HEK293 (cell line): ENCODE results near the gene VAV2.

Experiments
- CTCF ChIP-seq: fragments of 450-650 bp; formaldehyde crosslinking; IDR thresholded peaks from 2 replicates; pipeline ENCODE4 v1.5.1; 2016; ENCODE audit warnings: missing biosample characterization, missing genetic modification characterization
- GLI4 ChIP-seq: fragments of 450-650 bp; formaldehyde crosslinking; IDR thresholded peaks from 2 replicates; pipeline ENCODE4 v1.5.1; 2016; ENCODE audit warnings: missing biosample characterization, missing genetic modification characterization
- REST ChIP-seq: fragments of 450-650 bp; formaldehyde crosslinking; IDR thresholded peaks from 2 replicates; pipeline ENCODE4 v1.5.1; 2016; ENCODE audit warnings: missing biosample characterization, missing genetic modification characterization
- SALL2 ChIP-seq: fragments of 450-650 bp; formaldehyde crosslinking; IDR thresholded peaks from 2 replicates; pipeline ENCODE4 v1.5.0; 2017; ENCODE audit warnings: missing biosample characterization, mild to moderate bottlenecking, missing genetic modification characterization, borderline replicate concordance
- ZNF138 ChIP-seq: fragments of 450-650 bp; formaldehyde crosslinking; IDR thresholded peaks from 2 replicates; pipeline ENCODE4 v1.5.1; 2016; ENCODE audit warnings: missing biosample characterization, missing genetic modification characterization, borderline replicate concordance
- ZNF157 ChIP-seq: fragments of 450-650 bp; formaldehyde crosslinking; IDR thresholded peaks from 2 replicates; pipeline ENCODE4 v1.5.1; 2016; ENCODE audit warnings: missing biosample characterization, missing genetic modification characterization
- ZNF18 ChIP-seq: fragments of 450-650 bp; formaldehyde crosslinking; IDR thresholded peaks from 2 replicates; pipeline ENCODE4 v1.5.1; 2016; ENCODE audit warnings: missing biosample characterization, missing genetic modification characterization
- ZNF211 ChIP-seq: fragments of 450-650 bp; formaldehyde crosslinking; IDR thresholded peaks from 2 replicates; pipeline ENCODE4 v1.5.1; 2016; ENCODE audit warnings: low read depth, missing biosample characterization, missing genetic modification characterization
- ZNF274 ChIP-seq, 2 experiments: fragments of 200-500 bp in 1 of 2; fragments of 450-650 bp in 1 of 2; sonication (Bioruptor generic) in 1 of 2; formaldehyde crosslinking in 1 of 2; IDR thresholded peaks; 2 replicates each; pipeline versions ENCODE4 v1.5.1 to v1.6.1; 2014 to 2016; ENCODE audit warnings: borderline replicate concordance in 1 of 2, inconsistent platforms in 1 of 2, low read length in 1 of 2, missing biosample characterization in 1 of 2, missing genetic modification characterization in 1 of 2
- ZNF280C ChIP-seq: fragments of 450-650 bp; formaldehyde crosslinking; IDR thresholded peaks from 2 replicates; pipeline ENCODE4 v1.5.1; 2016; ENCODE audit warnings: missing biosample characterization, missing genetic modification characterization
- ZNF335 ChIP-seq: fragments of 450-650 bp; formaldehyde crosslinking; conservative IDR thresholded peaks from 2 replicates; pipeline ENCODE4 v1.5.1; 2016; ENCODE audit warnings: missing biosample characterization, missing genetic modification characterization
- ZNF791 ChIP-seq: fragments of 450-650 bp; formaldehyde crosslinking; IDR thresholded peaks from 2 replicates; pipeline ENCODE4 v1.5.1; 2016; ENCODE audit warnings: missing biosample characterization, missing genetic modification characterization
- ZSCAN18 ChIP-seq: fragments of 450-650 bp; formaldehyde crosslinking; IDR thresholded peaks from 2 replicates; pipeline ENCODE4 v1.5.1; 2016; ENCODE audit warnings: missing biosample characterization, missing genetic modification characterization

GRCh38 chr9:133821601-133822429 is 170.3 kb downstream of the VAV2 start:
- TF ChIP-seq ZNF211 (tag by site-specific recombination) (no peak), REST (tag by site-specific recombination) (no peak), ZNF274 (IDR thresholded peaks at IDR 0.05; ENCODE audit: low read length) (no peak), ZNF274 (tag by site-specific recombination; IDR thresholded peaks at IDR 0.05; ENCODE audit: borderline replicate concordance) (no peak), CTCF (no peak), ZSCAN18 (tag by site-specific recombination) (no peak), ZNF18 (tag by site-specific recombination) (no peak), ZNF791 (no peak), SALL2 (tag by site-specific recombination) (no peak), GLI4 (tag by site-specific recombination) (no peak), ZNF157 (tag by site-specific recombination) (no peak), ZNF280C (tag by site-specific recombination) (no peak), ZNF138 (tag by site-specific recombination) (no peak), ZNF335 (no peak)
